HCT116 (cell line): Measurements from ENCODE around the gene NKPD1. TPM values are rescaled to one million over a fixed set of nuclear protein-coding genes. Genes with fewer than 3 reads are reported as not detected.

Source experiments
- ATAC-seq: fragments of 200-7000 bp; cut with Tn5 transposase; 2 replicates; pipeline ENCODE4 v1.9.1; 2020; ENCODE audit warnings: mild to moderate bottlenecking, moderate library complexity
- BruUV-seq: library from RNA; stranded (reverse); fragments of 400-500 nt; replicated peaks from 2 replicates; lab custom pipeline; 2021; lab: Mats Ljungman, UMichigan
- CTCF ChIA-PET: fragments of 300-600 bp; sonication (Branson Sonifier 250); formaldehyde crosslinking; loops from one replicate; lab custom pipeline; 2021; ENCODE audit warnings: antibody characterized with exemption; lab: Charles Lee
- POLR2A ChIA-PET: fragments of 300-600, 350-600 bp; sonication (Branson Sonifier 250); formaldehyde crosslinking; loops from one replicate; lab custom pipeline; 2021; ENCODE audit warnings: antibody characterized with exemption; lab: Charles Lee
- RAD21 ChIA-PET, 2 experiments: fragments of 300-600 bp; sonication (Branson Sonifier 250); formaldehyde crosslinking; loops; one replicate each; lab custom pipeline; 2023; ENCODE audit warnings: low total read pairs in 2 of 2; ENCODE audit not compliant: uncharacterized antibody in 2 of 2, unreplicated experiment in 2 of 2, low non-redundant PET in 1 of 2; lab: Charles Lee
- DNase-seq: peaks from one replicate; pipeline ENCODE4 v3.0.0-alpha.2; 2010; ENCODE audit warnings: low read depth, low spot score
- H2AFZ ChIP-seq: fragments of 200-600 bp; shearing (Covaris generic), sonication (generic); 2 replicates; pipeline ENCODE4 v1.6.1; 2017; ENCODE audit warnings: low read depth, mixed run types, mixed read lengths, antibody characterized with exemption, low read length; ENCODE audit not compliant: poor library complexity, severe bottlenecking
- H3K27ac ChIP-seq: 2 replicates; pipeline ENCODE4 v1.5.1; 2012; ENCODE audit warnings: low read depth, low read length
- H3K27me3 ChIP-seq: fragments of 200-600 bp; sonication (generic); 2 replicates; pipeline ENCODE4 v1.6.1; 2016; ENCODE audit warnings: mixed run types, low read length, mixed read lengths; ENCODE audit not compliant: insufficient read depth
- H3K36me3 ChIP-seq, 2 experiments: fragments of 200-500 bp in 1 of 2; fragments of 200-600 bp in 1 of 2; sonication (Bioruptor generic) in 1 of 2; sonication (generic) in 1 of 2; 2 replicates each; pipeline versions ENCODE4 v1.5.1 to v1.6.1; 2014 to 2016; ENCODE audit warnings: low read length in 2 of 2, inconsistent platforms in 1 of 2, mixed read lengths in 1 of 2, mixed run types in 1 of 2; ENCODE audit not compliant: insufficient read depth in 2 of 2, control insufficient read depth in 1 of 2
- H3K4me1 ChIP-seq, 2 experiments: fragments of 200-600 bp in 1 of 2; sonication (generic) in 1 of 2; 2 replicates each; pipeline versions ENCODE4 v1.5.1 to v1.6.1; 2012 to 2017; ENCODE audit warnings: low read length in 2 of 2, inconsistent platforms in 1 of 2, mild to moderate bottlenecking in 1 of 2, mixed read lengths in 1 of 2, mixed run types in 1 of 2, moderate library complexity in 1 of 2; ENCODE audit not compliant: insufficient read depth in 2 of 2, control insufficient read depth in 1 of 2
- H3K4me2 ChIP-seq: fragments of 200-600 bp; sonication (generic); 2 replicates; pipeline ENCODE4 v1.6.1; 2017; ENCODE audit warnings: mixed run types, low read length, mixed read lengths
- H3K4me3 ChIP-seq, 2 experiments: fragments of 200-600 bp in 1 of 2; sonication (generic) in 1 of 2; replicated peaks in 1 of 2; 2 replicates each; pipeline ENCODE4 v1.5.1; 2011 to 2016; ENCODE audit warnings: low read length in 2 of 2, control low read depth in 1 of 2, low read depth in 1 of 2, mild to moderate bottlenecking in 1 of 2, mixed read lengths in 1 of 2, mixed run types in 1 of 2
- H3K79me2 ChIP-seq: fragments of 200-600 bp; sonication (generic); 2 replicates; pipeline ENCODE4 v1.6.1; 2017; ENCODE audit warnings: mild to moderate bottlenecking, mixed run types, low read length, moderate library complexity, mixed read lengths; ENCODE audit not compliant: insufficient read depth
- H3K9ac ChIP-seq: fragments of 200-600 bp; sonication (generic); 2 replicates; pipeline ENCODE4 v1.6.1; 2016; ENCODE audit warnings: low read length, mixed read lengths
- H3K9me2 ChIP-seq: fragments of 200-600 bp; sonication (generic), shearing (Covaris generic); 2 replicates; pipeline ENCODE4 v1.6.1; 2017; ENCODE audit warnings: mixed run types, mild to moderate bottlenecking, moderate library complexity; ENCODE audit not compliant: insufficient read depth
- H3K9me3 ChIP-seq, 2 experiments: fragments of 200-500 bp in 1 of 2; fragments of 200-600 bp in 1 of 2; sonication (Bioruptor generic) in 1 of 2; sonication (generic) in 1 of 2; 2 replicates each; pipeline ENCODE4 v1.6.1; 2014 to 2017; ENCODE audit warnings: low read length in 2 of 2, mixed read lengths in 2 of 2, inconsistent platforms in 1 of 2, low read depth in 1 of 2, mild to moderate bottlenecking in 1 of 2, mixed run types in 1 of 2, moderate library complexity in 1 of 2; ENCODE audit not compliant: control insufficient read depth in 1 of 2, insufficient read depth in 1 of 2
- H4K20me1 ChIP-seq: fragments of 200-600 bp; sonication (generic), shearing (Covaris generic); 2 replicates; pipeline ENCODE4 v1.6.1; 2017; ENCODE audit warnings: mixed run types, mild to moderate bottlenecking, moderate library complexity; ENCODE audit not compliant: insufficient read depth
- CBX3 ChIP-seq: IDR thresholded peaks from 2 replicates; pipeline ENCODE4 v1.6.1; 2012; ENCODE audit warnings: low read depth
- EZH2 ChIP-seq: fragments of 200-600 bp; sonication (generic); IDR thresholded peaks from 2 replicates; pipeline ENCODE4 v1.6.1; 2017; ENCODE audit warnings: antibody characterized with exemption, mixed run types
- JUND ChIP-seq: IDR thresholded peaks from 2 replicates; pipeline ENCODE4 v1.6.1; 2012
- POLR2A ChIP-seq: IDR thresholded peaks from 2 replicates; pipeline ENCODE4 v1.7.0; 2011; ENCODE audit warnings: borderline replicate concordance; ENCODE audit not compliant: insufficient read depth, insufficient read length; ENCODE audit errors: extremely low read depth
- REST ChIP-seq: IDR thresholded peaks from 2 replicates; pipeline ENCODE4 v1.6.1; 2012; ENCODE audit warnings: low read depth
- SP1 ChIP-seq: IDR thresholded peaks from 2 replicates; pipeline ENCODE4 v1.6.1; 2012; ENCODE audit warnings: low read depth
- TCF7L2 ChIP-seq: IDR thresholded peaks from 2 replicates; pipeline ENCODE4 v1.7.0; 2011; ENCODE audit warnings: borderline replicate concordance, inconsistent platforms; ENCODE audit not compliant: insufficient read depth, insufficient read length; ENCODE audit errors: extremely low read depth
- YY1 ChIP-seq: IDR thresholded peaks from 2 replicates; pipeline ENCODE4 v1.6.1; 2011; ENCODE audit warnings: low read length, low read depth, moderate library complexity, mild to moderate bottlenecking; ENCODE audit not compliant: insufficient replicate concordance; ENCODE audit errors: extremely low read depth
- ZBTB33 ChIP-seq: IDR thresholded peaks from 2 replicates; pipeline ENCODE4 v1.6.1; 2011; ENCODE audit warnings: mild to moderate bottlenecking, low read length, moderate library complexity; ENCODE audit not compliant: insufficient replicate concordance; ENCODE audit errors: extremely low read depth
- ZFX ChIP-seq: fragments of 450-650 bp; IDR thresholded peaks from 2 replicates; pipeline ENCODE4 v1.6.1; 2017
- intact Hi-C: fragments of 100-400 bp; cut with micrococcal nuclease; formaldehyde crosslinking; loops from 2 replicates; pipeline ENCODE4 v1.10.0; 2022
- total RNA-seq: library from RNA; stranded (reverse); gene quantifications from one replicate; pipeline ENCODE4 v1.2.1, GENCODE V29; 2021; ENCODE audit not compliant: unreplicated experiment

The NKPD1 gene
- total RNA-seq, 1 experiment from 2014 or later, result 0.64 TPM

- no peak overlapping the region for H3K4me3 ChIP-seq
- H3K9me2 ChIP-seq, result no peaks in the 10 kb centered on the region
- ChIA-PET CTCF (no interaction called here), POLR2A (no interaction called here), RAD21 (no interaction called here)
- no peak for TF ChIP-seq TCF7L2
- no peak for TF ChIP-seq SP1
- no peak for TF ChIP-seq CBX3
- no peaks in the 10 kb centered on the region for H3K9me3 ChIP-seq
- no peaks in the 10 kb centered on the region for H4K20me1 ChIP-seq
- ATAC-seq, result no peak
- no peak overlapping the region for H3K9ac ChIP-seq
- peaks cover 0 to 3% of the 10 kb centered on the region in 2 experiments; a peak in 2 of 4 replicates for H3K4me1 ChIP-seq
- intact Hi-C loops, result no loop called here
- no peak overlapping the region; the same call in 1 of the 2 replicates for H3K27ac ChIP-seq
- no peak overlapping the region for H2AFZ ChIP-seq
- peaks cover 8% of the 10 kb centered on the region; the same call in 1 of the 2 replicates for H3K79me2 ChIP-seq
- H3K36me3 ChIP-seq, result no peaks in the 10 kb centered on the region; a peak in 1 of 4 replicates
- H3K27me3 ChIP-seq, result no peaks in the 10 kb centered on the region
- BruUV-seq, result no TSS peak
- no peak overlapping the region for H3K4me2 ChIP-seq
- no peak for DNase-seq
Measured at GRCh38 chr19:45142726-45143110, 18.1 kb downstream of the NKPD1 start.

GRCh38 chr19:45142016-45142725 is 18.6 kb downstream of the NKPD1 start:
- Histone ChIP-seq H3K4me3 (no peak overlapping the region), H2AFZ (no peak overlapping the region), H3K36me3 (no peaks in the 10 kb centered on the region; a peak in 1 of 4 replicates), H3K79me2 (peaks cover 12% of the 10 kb centered on the region; the same call in 1 of the 2 replicates), H4K20me1 (no peaks in the 10 kb centered on the region), H3K27ac (no peak overlapping the region), H3K27me3 (no peaks in the 10 kb centered on the region), H3K4me2 (no peak overlapping the region), H3K4me1 (peaks cover 0 to 3% of the 10 kb centered on the region in 2 experiments; a peak in 2 of 4 replicates), H3K9ac (no peak overlapping the region), H3K9me3 (no peaks in the 10 kb centered on the region), H3K9me2 (no peaks in the 10 kb centered on the region)
- POLR2A ChIA-PET, result no interaction called here
- TF ChIP-seq YY1, result no peak
- TF ChIP-seq POLR2A, result no peak
- no peak for TF ChIP-seq EZH2
- no peak for TF ChIP-seq ZBTB33
- TF ChIP-seq REST, result no peak
- no peak for TF ChIP-seq ZFX
- no peak for TF ChIP-seq JUND
- DNase-seq (no peak), ATAC-seq (no peak)
- BruUV-seq, result no TSS peak
- intact Hi-C loops, result no loop called here
- CTCF ChIA-PET, result no interaction called here
- RAD21 ChIA-PET, result no interaction called here
